Measurements from ENCODE around the gene STX18. TPM values are rescaled to one million over a fixed set of nuclear protein-coding genes. Genes with fewer than 3 reads are reported as not detected.

Gene STX18
- total RNA-seq, 1 donor, result 32.2 TPM

GRCh38 chr4:4397441-4397819 is 144.4 kb downstream of the STX18 start:
- DNase-seq (ENCODE audit: low read depth), result no peak
- no peak for TF ChIP-seq CTCF (IDR thresholded peaks at IDR 0.05; ENCODE audit: insufficient read depth, low read length)
- H3K4me3 ChIP-seq (ENCODE audit: low read depth, low read length), result no peak overlapping the region

GRCh38 chr4:4396628-4397440 is 145.0 kb downstream of the STX18 start:
- DNase-seq (ENCODE audit: low read depth), result no peak
- no peak for TF ChIP-seq CTCF (IDR thresholded peaks at IDR 0.05; ENCODE audit: insufficient read depth, low read length)

DNA sequence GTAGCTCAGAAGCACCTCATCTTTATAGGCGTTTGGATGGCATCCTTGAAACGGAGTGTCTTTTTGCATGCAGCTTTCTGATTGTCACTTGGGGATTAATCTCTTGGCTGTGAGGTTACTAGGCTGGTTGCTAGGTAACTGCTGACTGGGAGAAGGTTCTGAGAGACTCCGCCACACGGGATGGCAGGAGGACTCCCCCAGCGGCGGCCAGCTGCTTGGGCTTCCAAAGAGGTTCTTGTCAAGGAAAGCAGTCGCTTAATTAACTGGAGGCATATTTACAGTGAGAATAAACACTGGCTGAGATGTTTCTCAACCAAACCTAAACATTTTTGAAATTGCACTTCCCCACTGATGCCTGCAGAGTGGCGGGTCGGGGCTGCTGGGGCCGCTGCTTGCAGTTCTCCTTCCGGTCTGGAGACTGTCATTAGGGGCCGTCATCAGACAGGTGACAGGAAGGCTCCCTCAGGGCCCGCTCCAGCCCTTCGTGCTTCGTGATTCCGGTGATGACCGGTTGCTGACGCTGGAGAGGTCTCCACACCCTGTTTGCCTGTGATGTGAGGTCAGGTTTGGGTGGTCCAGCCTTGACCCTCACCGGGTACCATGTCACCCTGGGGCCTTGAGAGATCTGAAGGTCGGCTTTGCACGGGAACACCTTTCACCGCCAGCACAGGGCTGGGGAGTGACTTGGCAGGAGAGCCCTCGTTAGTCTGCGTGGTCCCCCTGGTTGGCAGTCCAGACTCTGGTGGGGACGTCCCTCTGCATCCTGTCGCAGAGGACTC is 145.8 kb downstream of the STX18 start:
- no peak overlapping the region for H3K4me3 ChIP-seq (ENCODE audit: low read depth, low read length)
- DNase-seq (ENCODE audit: low read depth), result no peak
- no peak for TF ChIP-seq CTCF (IDR thresholded peaks at IDR 0.05; ENCODE audit: insufficient read depth, low read length)

More at GRCh38 chr4:4396628-4397440, 145.0 kb downstream of the STX18 start:
- H3K4me3 ChIP-seq (ENCODE audit: low read depth, low read length), result no peak overlapping the region

GRCh38 chr4:4395371-4395770 is 146.5 kb downstream of the STX18 start:
- no peak overlapping the region for H3K4me3 ChIP-seq (ENCODE audit: low read depth, low read length)
- DNase-seq (ENCODE audit: low read depth), result no peak

GRCh38 chr4:4394644-4395043 is 147.2 kb downstream of the STX18 start:
- DNase-seq (ENCODE audit: low read depth), result peak; percentile 57
- H3K4me3 ChIP-seq (ENCODE audit: low read depth, low read length), result no peak overlapping the region
- no peak for TF ChIP-seq CTCF (IDR thresholded peaks at IDR 0.05; ENCODE audit: insufficient read depth, low read length)

More at GRCh38 chr4:4395371-4395770, 146.5 kb downstream of the STX18 start:
- no peak for TF ChIP-seq CTCF (IDR thresholded peaks at IDR 0.05; ENCODE audit: insufficient read depth, low read length)

GRCh38 chr4:4392501-4393183 is 149.2 kb downstream of the STX18 start:
- no peak for DNase-seq (ENCODE audit: low read depth)
- H3K4me3 ChIP-seq (ENCODE audit: low read depth, low read length), result no peak overlapping the region
- no peak for TF ChIP-seq CTCF (IDR thresholded peaks at IDR 0.05; ENCODE audit: insufficient read depth, low read length)
